KMS-11 (cell line): ENCODE measurements around the gene GPD1L.

Source experiments
- H2AFZ ChIP-seq: fragments of 200-600 bp; sonication (generic); 2 replicates; pipeline ENCODE4 v1.6.1; 2016; ENCODE audit warnings: antibody characterized with exemption, mixed run types, low read depth
- H3K27ac ChIP-seq: fragments of 200-600 bp; sonication (generic); 2 replicates; pipeline ENCODE4 v1.6.1; 2016; ENCODE audit warnings: mild to moderate bottlenecking, mixed run types
- H3K27me3 ChIP-seq: fragments of 200-600 bp; sonication (generic); 2 replicates; pipeline ENCODE4 v1.6.1; 2017; ENCODE audit warnings: mild to moderate bottlenecking, low read depth, mixed run types, moderate library complexity; ENCODE audit not compliant: insufficient read depth
- H3K36me3 ChIP-seq: fragments of 200-600 bp; sonication (generic); 2 replicates; pipeline ENCODE4 v1.6.1; 2017; ENCODE audit warnings: mild to moderate bottlenecking, mixed run types; ENCODE audit not compliant: insufficient read depth
- H3K4me1 ChIP-seq: fragments of 200-600 bp; sonication (generic); 2 replicates; pipeline ENCODE4 v1.6.1; 2016; ENCODE audit warnings: mild to moderate bottlenecking, low read depth, mixed run types; ENCODE audit not compliant: poor library complexity, severe bottlenecking
- H3K4me2 ChIP-seq: fragments of 200-600 bp; sonication (generic); 2 replicates; pipeline ENCODE4 v1.7.0; 2016; ENCODE audit warnings: mild to moderate bottlenecking, mixed run types
- H3K4me3 ChIP-seq: fragments of 200-600 bp; sonication (generic); IDR thresholded peaks from 2 replicates; pipeline ENCODE4 v1.6.1; 2017; ENCODE audit warnings: low read depth, low read length, mixed read lengths; ENCODE audit not compliant: insufficient read depth
- H3K79me2 ChIP-seq: fragments of 200-600 bp; sonication (generic); 2 replicates; pipeline ENCODE4 v1.6.1; 2016; ENCODE audit warnings: low read depth, mixed run types; ENCODE audit not compliant: insufficient read depth
- H3K9ac ChIP-seq: fragments of 200-600 bp; sonication (generic); 2 replicates; pipeline ENCODE4 v1.6.1; 2016; ENCODE audit warnings: mild to moderate bottlenecking, mixed run types
- H4K20me1 ChIP-seq: fragments of 200-600 bp; sonication (generic); 2 replicates; pipeline ENCODE4 v1.6.1; 2016; ENCODE audit warnings: mild to moderate bottlenecking, mixed run types; ENCODE audit not compliant: insufficient read depth
- CTCF ChIP-seq: fragments of 200-600 bp; sonication (generic); conservative IDR thresholded peaks from 2 replicates; pipeline ENCODE4 v1.6.1; 2017; ENCODE audit warnings: low read depth, mild to moderate bottlenecking, antibody characterized with exemption, low read length, moderate library complexity, mixed read lengths

GPD1L gene

GRCh38 chr3:32126305-32127015, 20.0 kb downstream of the GPD1L start:
- Histone ChIP-seq H3K9ac (no peak overlapping the region), H3K36me3 (no peaks in the 10 kb centered on the region), H3K4me2 (no peak overlapping the region), H3K27me3 (no peaks in the 10 kb centered on the region), H3K4me3 (no peak overlapping the region), H3K79me2 (no peaks in the 10 kb centered on the region), H4K20me1 (no peaks in the 10 kb centered on the region), H3K27ac (no peak overlapping the region), H3K4me1 (no peaks in the 10 kb centered on the region), H2AFZ (no peak overlapping the region)
- TF ChIP-seq CTCF: no peak

- Histone ChIP-seq H3K27ac (no peak overlapping the region), H3K36me3 (no peaks in the 10 kb centered on the region), H3K4me1 (no peaks in the 10 kb centered on the region), H2AFZ (no peak overlapping the region), H3K4me3 (no peak overlapping the region), H3K79me2 (no peaks in the 10 kb centered on the region), H4K20me1 (no peaks in the 10 kb centered on the region), H3K9ac (no peak overlapping the region), H3K27me3 (no peaks in the 10 kb centered on the region), H3K4me2 (no peak overlapping the region)
- no peak for TF ChIP-seq CTCF
Measured at GRCh38 chr3:32127219-32127826, 20.9 kb downstream of the GPD1L start.

GRCh38 chr3:32128936-32129335, 22.5 kb downstream of the GPD1L start:
- Histone ChIP-seq H3K4me1 (no peaks in the 10 kb centered on the region), H3K27ac (no peak overlapping the region), H3K36me3 (no peaks in the 10 kb centered on the region), H2AFZ (no peak overlapping the region), H3K4me2 (no peak overlapping the region), H3K9ac (no peak overlapping the region), H4K20me1 (no peaks in the 10 kb centered on the region), H3K79me2 (no peaks in the 10 kb centered on the region), H3K27me3 (no peaks in the 10 kb centered on the region), H3K4me3 (no peak overlapping the region)
- no peak for TF ChIP-seq CTCF

GRCh38 chr3:32129832-32130231, 23.4 kb downstream of the GPD1L start:
- Histone ChIP-seq H3K4me2 (no peak overlapping the region), H3K79me2 (no peaks in the 10 kb centered on the region), H2AFZ (no peak overlapping the region)

More at GRCh38 chr3:32129832-32130231, 23.4 kb downstream of the GPD1L start:
- Histone ChIP-seq H4K20me1 (no peaks in the 10 kb centered on the region), H3K9ac (no peak overlapping the region), H3K36me3 (no peaks in the 10 kb centered on the region), H3K27me3 (no peaks in the 10 kb centered on the region), H3K4me1 (no peaks in the 10 kb centered on the region), H3K4me3 (no peak overlapping the region), H3K27ac (no peak overlapping the region)
- TF ChIP-seq CTCF: no peak
